ENCODE data around the gene LONP1. TPM values are rescaled to one million over a fixed set of nuclear protein-coding genes. Genes with fewer than 3 reads are reported as not detected.
"Not testable (repeated sequence)": the region's sequence is repeated elsewhere in the genome, so short reads cannot be mapped to it uniquely, and the experiment has no call there.

LONP1 gene
- 66.6 TPM for polyA plus RNA-seq (2013, experiment 1 of 2)
- polyA plus RNA-seq (2013, experiment 2 of 2) = 62.6 TPM

- WGBS = under 1% methylated on average over 90 of the region's 90 CpGs
- Histone ChIP-seq H3K36me3 (ENCODE audit: insufficient read depth, low read length) (peaks cover 16% of the 10 kb centered on the region), H3K4me3 (ENCODE audit: low read length) (peak within 1 kb of the TSS; percentile 92), H3K9me3 (ENCODE audit: insufficient read depth, low read depth, low read length) (no peaks in the 10 kb centered on the region), H3K4me1 (ENCODE audit: insufficient read depth, low read length) (0 out of 2 replicates have a peak, but pooled peaks cover 3% of the 10 kb centered on the region), H3K9ac (ENCODE audit: low read depth, low read length) (peak within 1 kb of the TSS; percentile 98), H3K27ac (ENCODE audit: low read depth, low read length) (peak within 1 kb of the TSS; percentile 99), H3K27me3 (ENCODE audit: insufficient read depth, low read length) (0 out of 2 replicates have a peak, but pooled peaks cover 3% of the 10 kb centered on the region)
These were observed at the start of gene LONP1, which contains the start of gene CATSPERD for GRCh38 chr19:5719961-5720790. LONP1 (minus strand) TSS chr19:5720146; CDS start chr19:5720132, 14 bp downstream. CATSPERD (plus strand) TSS chr19:5720637; CDS start chr19:5720738, 101 bp downstream.

GRCh38 chr19:5767949-5768348 is 48.0 kb upstream of the LONP1 start:
- Histone ChIP-seq H3K4me1 (ENCODE audit: insufficient read depth, low read length) (no peaks in the 10 kb centered on the region), H3K9ac (ENCODE audit: low read depth, low read length) (no peak overlapping the region), H3K27me3 (ENCODE audit: insufficient read depth, low read length) (no peaks in the 10 kb centered on the region), H3K27ac (ENCODE audit: low read depth, low read length) (no peak overlapping the region), H3K4me3 (ENCODE audit: low read length) (no peak overlapping the region), H3K36me3 (ENCODE audit: insufficient read depth, low read length) (no peaks in the 10 kb centered on the region), H3K9me3 (ENCODE audit: insufficient read depth, low read depth, low read length) (no peaks in the 10 kb centered on the region)
- WGBS = 96% methylated on average over 8 of the region's 10 CpGs

- 87% methylated on average over 3 of the region's 3 CpGs for WGBS
- Histone ChIP-seq H3K9ac (ENCODE audit: low read depth, low read length) (no peak overlapping the region), H3K27ac (ENCODE audit: low read depth, low read length) (no peak overlapping the region), H3K4me1 (ENCODE audit: insufficient read depth, low read length) (no peaks in the 10 kb centered on the region), H3K36me3 (ENCODE audit: insufficient read depth, low read length) (no peaks in the 10 kb centered on the region), H3K4me3 (ENCODE audit: low read length) (no peak overlapping the region), H3K27me3 (ENCODE audit: insufficient read depth, low read length) (no peaks in the 10 kb centered on the region), H3K9me3 (ENCODE audit: insufficient read depth, low read depth, low read length) (no peaks in the 10 kb centered on the region)
These were observed 45.3 kb upstream of the LONP1 start for GRCh38 chr19:5765220-5765619.

GRCh38 chr19:5762608-5763217 is 42.8 kb upstream of the LONP1 start:
- H3K9me3 ChIP-seq (ENCODE audit: insufficient read depth, low read depth, low read length) = no peaks in the 10 kb centered on the region
- H3K4me3 ChIP-seq (ENCODE audit: low read length) = no peak overlapping the region
- no peak overlapping the region for H3K9ac ChIP-seq (ENCODE audit: low read depth, low read length)
- no peaks in the 10 kb centered on the region for H3K4me1 ChIP-seq (ENCODE audit: insufficient read depth, low read length)
- 87% methylated on average over 5 of the region's 5 CpGs for WGBS
- no peak overlapping the region for H3K27ac ChIP-seq (ENCODE audit: low read depth, low read length)
- no peaks in the 10 kb centered on the region for H3K27me3 ChIP-seq (ENCODE audit: insufficient read depth, low read length)
- H3K36me3 ChIP-seq (ENCODE audit: insufficient read depth, low read length) = no peaks in the 10 kb centered on the region

- H3K9ac ChIP-seq (ENCODE audit: low read depth, low read length) = no peak overlapping the region
- no peaks in the 10 kb centered on the region for H3K9me3 ChIP-seq (ENCODE audit: insufficient read depth, low read depth, low read length)
- H3K27me3 ChIP-seq (ENCODE audit: insufficient read depth, low read length) = no peaks in the 10 kb centered on the region
- no peak overlapping the region for H3K4me3 ChIP-seq (ENCODE audit: low read length)
- 86% methylated on average over 6 of the region's 6 CpGs for WGBS
- no peaks in the 10 kb centered on the region for H3K4me1 ChIP-seq (ENCODE audit: insufficient read depth, low read length)
- H3K36me3 ChIP-seq (ENCODE audit: insufficient read depth, low read length) = no peaks in the 10 kb centered on the region
- H3K27ac ChIP-seq (ENCODE audit: low read depth, low read length) = no peak overlapping the region
These were observed 33.8 kb upstream of the LONP1 start for GRCh38 chr19:5753743-5754142.

GRCh38 chr19:5751709-5752108 is 31.8 kb upstream of the LONP1 start:
- Histone ChIP-seq H3K36me3 (ENCODE audit: insufficient read depth, low read length) (no peaks in the 10 kb centered on the region), H3K4me1 (ENCODE audit: insufficient read depth, low read length) (no peaks in the 10 kb centered on the region), H3K27ac (ENCODE audit: low read depth, low read length) (no peak overlapping the region), H3K27me3 (ENCODE audit: insufficient read depth, low read length) (no peaks in the 10 kb centered on the region), H3K9me3 (ENCODE audit: insufficient read depth, low read depth, low read length) (no peaks in the 10 kb centered on the region), H3K4me3 (ENCODE audit: low read length) (no peak overlapping the region), H3K9ac (ENCODE audit: low read depth, low read length) (no peak overlapping the region)
- WGBS = 86% methylated on average over 7 of the region's 7 CpGs

- 89% methylated on average over 4 of the region's 5 CpGs for WGBS
- H3K36me3 ChIP-seq (ENCODE audit: insufficient read depth, low read length) = no peaks in the 10 kb centered on the region
- no peak overlapping the region for H3K27ac ChIP-seq (ENCODE audit: low read depth, low read length)
- H3K9ac ChIP-seq (ENCODE audit: low read depth, low read length) = no peak overlapping the region
- H3K27me3 ChIP-seq (ENCODE audit: insufficient read depth, low read length) = no peaks in the 10 kb centered on the region
- H3K4me3 ChIP-seq (ENCODE audit: low read length) = no peak overlapping the region
- no peaks in the 10 kb centered on the region for H3K9me3 ChIP-seq (ENCODE audit: insufficient read depth, low read depth, low read length)
- H3K4me1 ChIP-seq (ENCODE audit: insufficient read depth, low read length) = no peaks in the 10 kb centered on the region
These were observed 29.6 kb upstream of the LONP1 start for GRCh38 chr19:5749505-5749904.

- H3K4me3 ChIP-seq (ENCODE audit: low read length); H3K36me3 ChIP-seq (ENCODE audit: insufficient read depth, low read length); H3K9ac ChIP-seq (ENCODE audit: low read depth, low read length); H3K27ac ChIP-seq (ENCODE audit: low read depth, low read length); H3K9me3 ChIP-seq (ENCODE audit: insufficient read depth, low read depth, low read length); H3K27me3 ChIP-seq (ENCODE audit: insufficient read depth, low read length); H3K4me1 ChIP-seq (ENCODE audit: insufficient read depth, low read length): not testable (repeated sequence)
- 88% methylated on average over 6 of the region's 6 CpGs for WGBS
These were observed 29.0 kb upstream of the LONP1 start for GRCh38 chr19:5748920-5749319.

- H3K27me3 ChIP-seq (ENCODE audit: insufficient read depth, low read length); H3K27ac ChIP-seq (ENCODE audit: low read depth, low read length); H3K4me1 ChIP-seq (ENCODE audit: insufficient read depth, low read length); H3K9ac ChIP-seq (ENCODE audit: low read depth, low read length); H3K4me3 ChIP-seq (ENCODE audit: low read length); H3K9me3 ChIP-seq (ENCODE audit: insufficient read depth, low read depth, low read length); H3K36me3 ChIP-seq (ENCODE audit: insufficient read depth, low read length): not testable (repeated sequence)
- WGBS = 95% methylated on average over 10 of the region's 10 CpGs
These were observed 25.1 kb upstream of the LONP1 start for GRCh38 chr19:5744999-5745398.

GRCh38 chr19:5743630-5744029 is 23.7 kb upstream of the LONP1 start:
- no peaks in the 10 kb centered on the region for H3K4me1 ChIP-seq (ENCODE audit: insufficient read depth, low read length)
- H3K4me3 ChIP-seq (ENCODE audit: low read length) = no peak overlapping the region
- H3K27me3 ChIP-seq (ENCODE audit: insufficient read depth, low read length) = no peaks in the 10 kb centered on the region
- no peaks in the 10 kb centered on the region for H3K36me3 ChIP-seq (ENCODE audit: insufficient read depth, low read length)
- H3K9ac ChIP-seq (ENCODE audit: low read depth, low read length) = no peak overlapping the region
- H3K27ac ChIP-seq (ENCODE audit: low read depth, low read length) = no peak overlapping the region
- H3K9me3 ChIP-seq (ENCODE audit: insufficient read depth, low read depth, low read length) = no peaks in the 10 kb centered on the region

- H3K27me3 ChIP-seq (ENCODE audit: insufficient read depth, low read length) = no peaks in the 10 kb centered on the region
- H3K4me3 ChIP-seq (ENCODE audit: low read length) = no peak overlapping the region
- H3K9ac ChIP-seq (ENCODE audit: low read depth, low read length) = no peak overlapping the region
- no peaks in the 10 kb centered on the region for H3K9me3 ChIP-seq (ENCODE audit: insufficient read depth, low read depth, low read length)
- no peaks in the 10 kb centered on the region for H3K36me3 ChIP-seq (ENCODE audit: insufficient read depth, low read length)
- H3K4me1 ChIP-seq (ENCODE audit: insufficient read depth, low read length) = no peaks in the 10 kb centered on the region
- WGBS = 91% methylated on average over 19 of the region's 19 CpGs
- no peak overlapping the region for H3K27ac ChIP-seq (ENCODE audit: low read depth, low read length)
These were observed 22.1 kb upstream of the LONP1 start for GRCh38 chr19:5742051-5742450.
